MM.1S (cell line): ENCODE results near the gene CWC27.

Source experiments
- DNase-seq: peaks from one replicate; pipeline ENCODE4 v3.0.0-alpha.2; 2015
- H2AFZ ChIP-seq: fragments of 300-600 bp; sonication (generic); 2 replicates; pipeline ENCODE4 v1.6.0; 2016; ENCODE audit warnings: antibody characterized with exemption, low read length
- H3F3A ChIP-seq: fragments of 300-600 bp; sonication (generic); 2 replicates; pipeline ENCODE4 v1.6.1; 2016; ENCODE audit warnings: mild to moderate bottlenecking, antibody characterized with exemption, low read length, moderate library complexity, mixed read lengths; ENCODE audit not compliant: insufficient read depth
- H3K27ac ChIP-seq: fragments of 300-600 bp; sonication (generic); 2 replicates; pipeline ENCODE4 v1.5.1; 2016; ENCODE audit warnings: mild to moderate bottlenecking, low read length
- H3K27me3 ChIP-seq: fragments of 300-600 bp; sonication (generic); replicated peaks from 2 replicates; pipeline ENCODE4 v1.6.0; 2016; ENCODE audit warnings: low read length; ENCODE audit not compliant: insufficient read depth
- H3K36me3 ChIP-seq: fragments of 300-600 bp; sonication (generic); replicated peaks from 2 replicates; pipeline ENCODE4 v1.6.1; 2016; ENCODE audit warnings: mild to moderate bottlenecking, low read length, mixed read lengths; ENCODE audit not compliant: insufficient read depth
- H3K4me1 ChIP-seq: fragments of 300-600 bp; sonication (generic); 2 replicates; pipeline ENCODE4 v1.6.1; 2016; ENCODE audit warnings: low read length, mixed read lengths
- H3K4me2 ChIP-seq: fragments of 300-600 bp; sonication (generic); 2 replicates; pipeline ENCODE4 v1.6.0; 2016; ENCODE audit warnings: low read depth, low read length
- H3K4me3 ChIP-seq: fragments of 300-600 bp; sonication (generic); 2 replicates; pipeline ENCODE4 v1.5.1; 2016; ENCODE audit warnings: low read length, mixed read lengths
- H3K79me2 ChIP-seq: fragments of 300-600 bp; sonication (generic); 2 replicates; pipeline ENCODE4 v1.6.1; 2016; ENCODE audit warnings: mixed run types, low read length, mixed read lengths
- H3K9ac ChIP-seq: fragments of 300-600 bp; sonication (generic); 2 replicates; pipeline ENCODE4 v1.6.1; 2016; ENCODE audit warnings: low read length, mixed read lengths
- H3K9me2 ChIP-seq: fragments of 300-600 bp; sonication (generic); replicated peaks from 2 replicates; pipeline ENCODE4 v1.6.1; 2016; ENCODE audit warnings: mild to moderate bottlenecking, low read length, mixed read lengths; ENCODE audit not compliant: insufficient read depth
- H3K9me3 ChIP-seq: fragments of 300-600 bp; sonication (generic); replicated peaks from 2 replicates; pipeline ENCODE4 v1.6.1; 2016; ENCODE audit warnings: mild to moderate bottlenecking, low read length, mixed read lengths; ENCODE audit not compliant: insufficient read depth
- H4K20me1 ChIP-seq: fragments of 300-600 bp; sonication (generic); 2 replicates; pipeline ENCODE4 v1.6.1; 2016; ENCODE audit warnings: mild to moderate bottlenecking, low read length, moderate library complexity, mixed read lengths; ENCODE audit not compliant: insufficient read depth
- EZH2 ChIP-seq: fragments of 300-600 bp; sonication (generic); optimal IDR thresholded peaks from 2 replicates; pipeline ENCODE3; 2017; ENCODE audit warnings: low read depth, mild to moderate bottlenecking, antibody characterized with exemption, low read length, mixed read lengths
- EZH2phosphoT487 ChIP-seq: fragments of 300-600 bp; sonication (generic); IDR thresholded peaks from 2 replicates; pipeline ENCODE4 v1.6.1; 2018; ENCODE audit warnings: antibody characterized with exemption, low read length
- TF ChIP-seq, protein P1 (sequence below): fragments of 300-600 bp; sonication (generic); IDR thresholded peaks from 2 replicates; pipeline ENCODE4 v1.5.1; 2016; ENCODE audit warnings: antibody characterized with exemption, low read length, mixed read lengths

The CWC27 gene

DNA sequence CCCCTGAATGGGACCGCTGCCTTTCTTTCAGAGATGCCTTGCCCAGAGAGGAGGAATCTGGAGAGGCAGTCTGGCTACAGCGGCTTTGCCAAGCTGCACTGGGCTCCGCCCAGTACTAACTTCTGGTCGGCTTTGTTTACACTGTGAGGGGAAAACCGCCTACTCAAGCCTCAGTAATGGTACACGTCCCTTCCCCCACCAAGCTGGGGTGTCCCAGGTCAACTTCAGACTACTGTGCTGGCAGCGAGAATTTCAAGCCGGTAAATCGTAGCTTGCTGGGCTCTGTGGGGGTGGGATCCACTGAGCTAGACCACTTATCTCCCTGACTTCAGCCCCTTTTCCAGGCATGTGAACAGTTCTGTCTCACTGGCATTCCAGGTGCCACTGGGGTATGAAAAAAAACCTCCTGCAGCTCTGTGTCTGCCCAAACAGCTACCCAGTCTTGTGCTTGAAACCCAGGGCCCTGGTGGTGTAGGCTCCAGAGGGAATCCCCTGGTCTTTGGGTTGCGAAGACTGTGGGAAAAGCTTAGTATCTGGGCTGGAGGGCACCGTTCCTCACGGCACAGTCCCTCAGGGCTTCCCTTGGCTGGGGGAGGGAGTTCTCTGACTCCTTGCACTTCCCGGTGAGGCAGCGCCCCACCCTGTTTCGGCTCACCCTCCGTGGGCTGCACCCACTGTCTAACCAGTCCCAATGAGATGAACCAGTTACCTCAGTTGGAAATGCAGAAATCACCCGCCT lies 171.2 kb downstream of the CWC27 start:
- Histone ChIP-seq H3K27me3 (no peaks in the 10 kb centered on the region), H3K9ac (no peak overlapping the region), H3K9me2 (no peaks in the 10 kb centered on the region), H3K4me1 (no peaks in the 10 kb centered on the region), H3K4me3 (no peak overlapping the region), H4K20me1 (no peaks in the 10 kb centered on the region), H3K4me2 (no peak overlapping the region), H3K79me2 (no peaks in the 10 kb centered on the region), H3K27ac (no peak overlapping the region), H3K36me3 (no peaks in the 10 kb centered on the region), H3F3A (no peaks in the 10 kb centered on the region), H2AFZ (no peak overlapping the region), H3K9me3 (no peaks in the 10 kb centered on the region)
- DNase-seq = no peak
- TF ChIP-seq, protein P1, sequence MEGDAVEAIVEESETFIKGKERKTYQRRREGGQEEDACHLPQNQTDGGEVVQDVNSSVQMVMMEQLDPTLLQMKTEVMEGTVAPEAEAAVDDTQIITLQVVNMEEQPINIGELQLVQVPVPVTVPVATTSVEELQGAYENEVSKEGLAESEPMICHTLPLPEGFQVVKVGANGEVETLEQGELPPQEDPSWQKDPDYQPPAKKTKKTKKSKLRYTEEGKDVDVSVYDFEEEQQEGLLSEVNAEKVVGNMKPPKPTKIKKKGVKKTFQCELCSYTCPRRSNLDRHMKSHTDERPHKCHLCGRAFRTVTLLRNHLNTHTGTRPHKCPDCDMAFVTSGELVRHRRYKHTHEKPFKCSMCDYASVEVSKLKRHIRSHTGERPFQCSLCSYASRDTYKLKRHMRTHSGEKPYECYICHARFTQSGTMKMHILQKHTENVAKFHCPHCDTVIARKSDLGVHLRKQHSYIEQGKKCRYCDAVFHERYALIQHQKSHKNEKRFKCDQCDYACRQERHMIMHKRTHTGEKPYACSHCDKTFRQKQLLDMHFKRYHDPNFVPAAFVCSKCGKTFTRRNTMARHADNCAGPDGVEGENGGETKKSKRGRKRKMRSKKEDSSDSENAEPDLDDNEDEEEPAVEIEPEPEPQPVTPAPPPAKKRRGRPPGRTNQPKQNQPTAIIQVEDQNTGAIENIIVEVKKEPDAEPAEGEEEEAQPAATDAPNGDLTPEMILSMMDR = no peak
- no peak for TF ChIP-seq EZH2phosphoT487
- TF ChIP-seq EZH2 = no peak

GRCh38 chr5:64942460-64942859 lies 173.7 kb downstream of the CWC27 start:
- no peak overlapping the region for H3K4me2 ChIP-seq
- no peaks in the 10 kb centered on the region for H3K9me3 ChIP-seq
- no peak overlapping the region for H3K9ac ChIP-seq
- H3K4me1 ChIP-seq = no peaks in the 10 kb centered on the region
- no peaks in the 10 kb centered on the region for H3F3A ChIP-seq
- DNase-seq = no peak
- H3K9me2 ChIP-seq = no peaks in the 10 kb centered on the region
- H3K27me3 ChIP-seq = no peaks in the 10 kb centered on the region
- no peak overlapping the region for H3K4me3 ChIP-seq
- no peak overlapping the region for H3K27ac ChIP-seq
- no peaks in the 10 kb centered on the region for H4K20me1 ChIP-seq
- TF ChIP-seq EZH2 (no peak), EZH2phosphoT487 (no peak)
- no peak overlapping the region for H2AFZ ChIP-seq
- H3K36me3 ChIP-seq = no peaks in the 10 kb centered on the region
- no peaks in the 10 kb centered on the region for H3K79me2 ChIP-seq

DNA sequence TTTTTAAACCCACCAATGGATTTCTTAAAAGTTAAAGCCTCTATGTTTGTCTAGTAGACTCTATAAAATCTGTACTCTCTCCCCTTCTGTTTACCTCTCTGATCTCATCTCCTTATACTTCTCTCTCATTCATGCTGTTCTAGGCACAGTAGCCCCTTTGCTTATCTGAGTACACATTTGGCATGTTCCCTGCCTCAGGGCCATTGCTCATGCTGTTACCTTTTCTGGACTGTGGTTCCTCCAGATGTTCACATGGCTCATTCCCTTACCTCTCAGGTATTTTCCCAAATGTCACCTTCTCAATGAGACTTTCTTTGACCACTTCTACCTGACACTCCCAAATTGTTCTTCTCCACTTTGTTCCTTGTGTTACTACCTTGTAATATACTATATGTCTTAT lies 176.1 kb downstream of the CWC27 start:
- Histone ChIP-seq H3K4me1 (no peaks in the 10 kb centered on the region), H3K27ac (no peak overlapping the region), H3K4me3 (no peak overlapping the region), H3K4me2 (no peak overlapping the region), H3K27me3 (no peaks in the 10 kb centered on the region), H4K20me1 (no peaks in the 10 kb centered on the region), H3K9me2 (no peaks in the 10 kb centered on the region), H2AFZ (no peak overlapping the region), H3K9me3 (no peaks in the 10 kb centered on the region), H3F3A (no peaks in the 10 kb centered on the region), H3K79me2 (no peaks in the 10 kb centered on the region), H3K36me3 (no peaks in the 10 kb centered on the region), H3K9ac (no peak overlapping the region)
- no peak for DNase-seq
- TF ChIP-seq, protein P1 = no peak
- TF ChIP-seq EZH2phosphoT487 (no peak), EZH2 (no peak)

DNA sequence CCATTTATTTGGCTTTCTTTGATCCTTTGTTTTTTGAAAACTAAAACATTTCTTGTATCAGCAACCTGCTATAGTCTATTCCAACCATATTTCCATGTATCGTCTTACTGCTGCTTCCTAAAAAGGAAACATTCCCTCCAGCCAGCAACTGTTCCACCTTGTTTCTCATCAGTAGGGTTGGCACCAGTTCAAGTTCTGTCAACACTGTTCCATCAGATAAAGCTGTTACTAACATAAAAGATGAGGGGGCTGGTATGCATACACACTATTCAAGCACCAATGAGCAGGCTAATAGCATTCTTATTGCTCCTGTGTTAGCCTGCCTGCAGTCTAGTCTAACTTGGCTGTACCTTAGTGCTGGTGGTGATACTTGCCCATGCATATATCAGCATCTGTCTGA lies 178.3 kb downstream of the CWC27 start:
- DNase-seq = no peak
- no peak overlapping the region for H3K4me3 ChIP-seq

More for the DNA sequence above, 178.3 kb downstream of the CWC27 start:
- Histone ChIP-seq H3K4me1 (no peaks in the 10 kb centered on the region), H3K27ac (no peak overlapping the region), H3K79me2 (no peaks in the 10 kb centered on the region), H2AFZ (no peak overlapping the region), H3K36me3 (no peaks in the 10 kb centered on the region), H3F3A (no peaks in the 10 kb centered on the region), H3K27me3 (no peaks in the 10 kb centered on the region), H3K9ac (no peak overlapping the region), H3K4me2 (no peak overlapping the region), H4K20me1 (no peaks in the 10 kb centered on the region), H3K9me2 (no peaks in the 10 kb centered on the region), H3K9me3 (no peaks in the 10 kb centered on the region)
- no peak for TF ChIP-seq EZH2phosphoT487
